Peyer's patch (tissue), 4 donors: ENCODE results near the gene DNMT1.

Experiments used
- POLR2A ChIP-seq, 2 donors: fragments of 450-650 bp; IDR thresholded peaks; one replicate each; pipeline ENCODE4 v1.5.1; 2017; ENCODE audit warnings: antibody characterized with exemption in 2 of 2, mild to moderate bottlenecking in 2 of 2, moderate library complexity in 2 of 2
- TF ChIP-seq, protein P1 (sequence below), 6 experiments: fragments of 450-650 bp in 4 of 6; fragments of 200-600 bp in 2 of 6; sonication (generic) in 1 of 6; IDR thresholded peaks; one replicate each; pipeline ENCODE4 v1.5.1; 2017 to 2019; ENCODE audit warnings: antibody characterized with exemption in 6 of 6, mild to moderate bottlenecking in 3 of 6, moderate library complexity in 1 of 6

GRCh38 chr19:10211061-10211460, 16.3 kb upstream of the DNMT1 start:
- TF ChIP-seq POLR2A (IDR thresholded peaks at IDR 0.05): no peak
- TF ChIP-seq, protein P1, sequence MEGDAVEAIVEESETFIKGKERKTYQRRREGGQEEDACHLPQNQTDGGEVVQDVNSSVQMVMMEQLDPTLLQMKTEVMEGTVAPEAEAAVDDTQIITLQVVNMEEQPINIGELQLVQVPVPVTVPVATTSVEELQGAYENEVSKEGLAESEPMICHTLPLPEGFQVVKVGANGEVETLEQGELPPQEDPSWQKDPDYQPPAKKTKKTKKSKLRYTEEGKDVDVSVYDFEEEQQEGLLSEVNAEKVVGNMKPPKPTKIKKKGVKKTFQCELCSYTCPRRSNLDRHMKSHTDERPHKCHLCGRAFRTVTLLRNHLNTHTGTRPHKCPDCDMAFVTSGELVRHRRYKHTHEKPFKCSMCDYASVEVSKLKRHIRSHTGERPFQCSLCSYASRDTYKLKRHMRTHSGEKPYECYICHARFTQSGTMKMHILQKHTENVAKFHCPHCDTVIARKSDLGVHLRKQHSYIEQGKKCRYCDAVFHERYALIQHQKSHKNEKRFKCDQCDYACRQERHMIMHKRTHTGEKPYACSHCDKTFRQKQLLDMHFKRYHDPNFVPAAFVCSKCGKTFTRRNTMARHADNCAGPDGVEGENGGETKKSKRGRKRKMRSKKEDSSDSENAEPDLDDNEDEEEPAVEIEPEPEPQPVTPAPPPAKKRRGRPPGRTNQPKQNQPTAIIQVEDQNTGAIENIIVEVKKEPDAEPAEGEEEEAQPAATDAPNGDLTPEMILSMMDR (IDR thresholded peaks at IDR 0.05): no peak
